Sigmoid colon (tissue), 7 donors: ENCODE data around the gene MPST. TPM values are rescaled to one million over a fixed set of nuclear protein-coding genes. Genes with fewer than 3 reads are reported as not detected.
"Not testable (repeated sequence)": the region's sequence is repeated elsewhere in the genome, so short reads cannot be mapped to it uniquely, and the experiment has no call there.

Source experiments
- DNase-seq: peaks from one replicate; pipeline ENCODE4 v3.0.0-alpha.2; 2019
- H3K27ac ChIP-seq, 4 donors: fragments of 200-600 bp; sonication (generic); one replicate each; pipeline ENCODE4 v1.5.1; 2016 to 2019; ENCODE audit warnings: mild to moderate bottlenecking in 1 of 4
- H3K27me3 ChIP-seq, 3 donors: fragments of 200-600 bp; sonication (generic); one replicate each; pipeline ENCODE4 v1.5.1; 2019; ENCODE audit warnings: mild to moderate bottlenecking in 1 of 3
- H3K36me3 ChIP-seq, 4 donors: fragments of 200-600 bp; sonication (generic); one replicate each; pipeline ENCODE4 v1.5.1; 2016 to 2019
- H3K4me1 ChIP-seq, 4 donors: fragments of 200-600 bp; sonication (generic); one replicate each; pipeline ENCODE4 v1.5.1; 2017 to 2019
- H3K4me3 ChIP-seq, 4 donors: fragments of 200-600 bp; sonication (generic); one replicate each; pipeline ENCODE4 v1.5.1; 2017 to 2019; ENCODE audit warnings: mild to moderate bottlenecking in 2 of 4, moderate library complexity in 1 of 4
- H3K9me3 ChIP-seq, 4 donors: fragments of 200-600 bp in 3 of 4; sonication (generic) in 3 of 4; one replicate each; pipeline versions ENCODE4 v1.5.1 to v1.6.1; 2013 to 2019
- CTCF ChIP-seq, 4 experiments: fragments of 450-650 bp in 3 of 4; fragments of 200-600 bp in 1 of 4; IDR thresholded peaks; one replicate each; pipeline ENCODE4 v1.5.1; 2016 to 2019; ENCODE audit warnings: antibody characterized with exemption in 4 of 4, mild to moderate bottlenecking in 3 of 4, moderate library complexity in 2 of 4
- EP300 ChIP-seq, 4 donors: sonication (generic); formaldehyde crosslinking; IDR thresholded peaks; one replicate each; pipeline ENCODE4 v1.6.1; 2017; ENCODE audit warnings: antibody characterized with exemption in 4 of 4
- POLR2A ChIP-seq, 2 donors: fragments of 450-650 bp; IDR thresholded peaks; one replicate each; pipeline ENCODE4 v1.6.1; 2016; ENCODE audit warnings: antibody characterized with exemption in 2 of 2, mild to moderate bottlenecking in 2 of 2, moderate library complexity in 2 of 2
- POLR2AphosphoS5 ChIP-seq, 4 donors: sonication (generic); formaldehyde crosslinking; IDR thresholded peaks; one replicate each; pipeline ENCODE4 v1.6.1; 2017; ENCODE audit warnings: antibody characterized with exemption in 4 of 4
- WGBS, 2 donors: extraction: QIAGEN DNeasy Blood & Tissue Kit; methylation state at CpG; one replicate each; pipeline ENCODE4 v1.1.7; 2013; 5-methylcytosine and 5-hydroxymethylcytosine counted together
- intact Hi-C: fragments of 100-400 bp; cut with DNase I; formaldehyde crosslinking; loops from one replicate; pipeline ENCODE4 v1.15.1; 2023
- polyA plus RNA-seq, 3 donors: library from polyadenylated mRNA; stranded (reverse); fragments of 200-250 nt; gene quantifications; one replicate each; pipeline ENCODE4 v1.2.3, GENCODE V29; 2013
- total RNA-seq, 4 donors: library from RNA; depleted of rRNA; stranded (reverse); fragments of >200 nt; gene quantifications; one replicate each; pipeline ENCODE4 v1.1.0, GENCODE V29; 2016
- donor health status: healthy with polysubstance abuse.
- donor health status: Bipolar disorder and iron deficiency.
- donor health status: healthy.

The MPST gene
- total and polyA plus RNA-seq, 7 donors: 94.2 to 340 (median 143) TPM

DNA sequence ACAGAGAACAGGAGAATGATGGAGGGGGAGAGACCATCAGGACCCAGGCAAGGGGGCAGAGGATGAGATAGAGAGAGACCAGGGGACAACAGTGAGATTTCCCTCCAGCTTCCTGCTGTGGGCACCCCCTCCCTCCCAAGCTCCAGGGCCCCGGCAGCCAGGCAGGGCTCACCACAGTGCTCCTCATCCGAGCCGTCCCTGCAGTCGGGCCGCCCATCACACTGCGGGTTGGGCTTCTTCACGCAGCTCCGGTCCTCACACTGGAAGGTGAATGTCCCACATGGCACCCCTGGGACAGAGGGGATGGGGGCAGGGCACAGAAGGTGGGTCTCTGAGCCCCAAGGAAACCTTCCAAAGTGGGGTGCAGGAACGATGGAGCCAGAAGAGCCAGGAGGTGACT, 51.2 kb downstream of the MPST start:
- H3K36me3 ChIP-seq: no peaks in the 10 kb centered on the region
- no peak overlapping the region for H3K27ac ChIP-seq
- intact Hi-C loops: no loop called here
- no peak for DNase-seq
- H3K4me3 ChIP-seq: no peak overlapping the region
- TF ChIP-seq CTCF (IDR thresholded peaks at IDR 0.05) (no peak), POLR2A (IDR thresholded peaks at IDR 0.05) (no peak), POLR2AphosphoS5 (IDR thresholded peaks at IDR 0.05) (no peak), EP300 (IDR thresholded peaks at IDR 0.05) (no peak)
- WGBS, 2 donors: 45 to 63% methylated on average over 9 of the region's 9 CpGs
- no peaks in the 10 kb centered on the region for H3K4me1 ChIP-seq
- H3K9me3 ChIP-seq: no peaks in the 10 kb centered on the region
- H3K27me3 ChIP-seq: peaks cover 18 to 69% (median 42%) of the 10 kb centered on the region in 3 donors

- DNase-seq, intact Hi-C loops, H3K36me3 ChIP-seq, H3K4me3 ChIP-seq, H3K4me1 ChIP-seq, H3K9me3 ChIP-seq, H3K27ac ChIP-seq: not testable (repeated sequence)
- H3K27me3 ChIP-seq: peaks cover 18 to 72% (median 42%) of the 10 kb centered on the region in 3 donors
- WGBS, 2 donors: 95 to 96% methylated on average over 5 of the region's 5 CpGs
Observed at GRCh38 chr22:37071850-37072592, 52.5 kb downstream of the MPST start.

- H3K27me3 ChIP-seq: peaks cover 18 to 71% (median 38%) of the 10 kb centered on the region in 3 donors
- TF ChIP-seq POLR2A (IDR thresholded peaks at IDR 0.05) (no peak), POLR2AphosphoS5 (IDR thresholded peaks at IDR 0.05) (peak in 1 of 4 donors; percentile 28)
Observed at GRCh38 chr22:37072673-37073072, 53.1 kb downstream of the MPST start.

DNA sequence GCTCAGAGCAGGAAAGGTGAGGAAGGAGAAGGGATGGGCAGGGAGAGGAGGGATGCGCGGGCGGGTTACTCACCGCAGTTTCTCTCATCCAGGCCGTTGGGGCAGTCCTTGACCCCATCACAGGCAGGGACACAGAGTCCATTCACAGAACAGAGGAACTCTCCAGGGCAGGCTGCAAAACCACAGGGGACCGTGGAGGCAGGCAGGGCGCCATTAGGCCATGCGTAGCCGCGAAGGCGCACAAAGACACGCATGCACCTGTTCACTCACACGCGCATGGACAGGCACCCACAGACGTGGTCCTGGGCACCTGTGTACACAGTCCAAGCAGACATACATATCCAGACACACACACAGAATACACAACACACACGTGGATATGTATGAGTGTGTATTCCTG, 55.0 kb downstream of the MPST start:
- Histone ChIP-seq H3K36me3 (no peaks in the 10 kb centered on the region), H3K27ac (no peak overlapping the region), H3K9me3 (no peaks in the 10 kb centered on the region), H3K4me1 (no peaks in the 10 kb centered on the region), H3K4me3 (no peak overlapping the region), H3K27me3 (peaks cover 11 to 60% (median 19%) of the 10 kb centered on the region in 3 donors)
- 72 to 79% methylated on average over 16 of the region's 16 CpGs for WGBS, 2 donors
- DNase-seq: no peak
- intact Hi-C loops: no loop called here
- TF ChIP-seq CTCF (IDR thresholded peaks at IDR 0.05): no peak
- TF ChIP-seq POLR2AphosphoS5 (IDR thresholded peaks at IDR 0.05): no peak
- TF ChIP-seq POLR2A (IDR thresholded peaks at IDR 0.05): no peak
- no peak for TF ChIP-seq EP300 (IDR thresholded peaks at IDR 0.05)

More at GRCh38 chr22:37072673-37073072, 53.1 kb downstream of the MPST start:
- no peaks in the 10 kb centered on the region for H3K36me3 ChIP-seq
- no peak for DNase-seq
- intact Hi-C loops: no loop called here
- no peaks in the 10 kb centered on the region for H3K9me3 ChIP-seq
- 95 to 96% methylated on average over 8 of the region's 8 CpGs for WGBS, 2 donors
- H3K4me1 ChIP-seq: no peaks in the 10 kb centered on the region
- no peak overlapping the region for H3K4me3 ChIP-seq
- no peak overlapping the region for H3K27ac ChIP-seq

- no peak overlapping the region for H3K27ac ChIP-seq
- no peak overlapping the region for H3K4me3 ChIP-seq
- H3K4me1 ChIP-seq: no peaks in the 10 kb centered on the region
- intact Hi-C loops: loop anchor here (5.0 kb wide), 1 partner anchor 122 kb away; no protein-coding TSS in a partner anchor
- DNase-seq: no peak
- no peaks in the 10 kb centered on the region for H3K9me3 ChIP-seq
- TF ChIP-seq POLR2A (IDR thresholded peaks at IDR 0.05) (no peak), EP300 (IDR thresholded peaks at IDR 0.05) (no peak), POLR2AphosphoS5 (IDR thresholded peaks at IDR 0.05) (no peak), CTCF (IDR thresholded peaks at IDR 0.05) (no peak)
- H3K27me3 ChIP-seq: peaks cover 6 to 60% (median 14%) of the 10 kb centered on the region in 3 donors
- H3K36me3 ChIP-seq: no peaks in the 10 kb centered on the region
- WGBS, 2 donors: 62 to 74% methylated on average over 17 of the region's 17 CpGs
Observed at GRCh38 chr22:37075046-37075445, 55.5 kb downstream of the MPST start.
